ENCODE measurements around the gene GTF2B.
"Not testable (repeated sequence)": the region's sequence is repeated elsewhere in the genome, so short reads cannot be mapped to it uniquely, and the experiment has no call there.

Gene GTF2B

GRCh38 chr1:88922214-88922613 is 30.8 kb upstream of the GTF2B start:
- no peak for TF ChIP-seq CTCF (IDR thresholded peaks at IDR 0.05; ENCODE audit: borderline replicate concordance, control extremely low read depth, extremely low read depth, insufficient read depth, missing control alignments)
- in situ Hi-C loops (cut with MboI; ENCODE audit: low sequenced_read_pairs, unreplicated experiment), result no loop called here
- DNase-seq (ENCODE audit: low spot score), result no peak

GRCh38 chr1:88920845-88921244 is 29.5 kb upstream of the GTF2B start:
- in situ Hi-C loops (cut with MboI; ENCODE audit: low sequenced_read_pairs, unreplicated experiment), result no loop called here
- DNase-seq (ENCODE audit: low spot score), result no peak
- TF ChIP-seq CTCF (IDR thresholded peaks at IDR 0.05; ENCODE audit: borderline replicate concordance, control extremely low read depth, extremely low read depth, insufficient read depth, missing control alignments), result no peak

GRCh38 chr1:88917321-88918025 is 26.1 kb upstream of the GTF2B start:
- in situ Hi-C loops (cut with MboI; ENCODE audit: low sequenced_read_pairs, unreplicated experiment), result no loop called here
- no peak for TF ChIP-seq CTCF (IDR thresholded peaks at IDR 0.05; ENCODE audit: borderline replicate concordance, control extremely low read depth, extremely low read depth, insufficient read depth, missing control alignments)

GRCh38 chr1:88916883-88917282 is 25.5 kb upstream of the GTF2B start:
- in situ Hi-C loops (cut with MboI; ENCODE audit: low sequenced_read_pairs, unreplicated experiment), result no loop called here
- TF ChIP-seq CTCF (IDR thresholded peaks at IDR 0.05; ENCODE audit: borderline replicate concordance, control extremely low read depth, extremely low read depth, insufficient read depth, missing control alignments), result no peak
- no peak for DNase-seq (ENCODE audit: low spot score)

More at GRCh38 chr1:88917321-88918025, 26.1 kb upstream of the GTF2B start:
- DNase-seq (ENCODE audit: low spot score), result no peak

GRCh38 chr1:88911800-88912199 is 20.4 kb upstream of the GTF2B start:
- not testable (repeated sequence) for DNase-seq (ENCODE audit: low spot score)

GRCh38 chr1:88911161-88911560 is 19.8 kb upstream of the GTF2B start:
- in situ Hi-C loops (cut with MboI; ENCODE audit: low sequenced_read_pairs, unreplicated experiment), result no loop called here
- no peak for DNase-seq (ENCODE audit: low spot score)
- no peak for TF ChIP-seq CTCF (IDR thresholded peaks at IDR 0.05; ENCODE audit: borderline replicate concordance, control extremely low read depth, extremely low read depth, insufficient read depth, missing control alignments)

More at GRCh38 chr1:88911800-88912199, 20.4 kb upstream of the GTF2B start:
- in situ Hi-C loops (cut with MboI; ENCODE audit: low sequenced_read_pairs, unreplicated experiment), result not testable (repeated sequence)

GRCh38 chr1:88910401-88910800 is 19.0 kb upstream of the GTF2B start:
- no peak for DNase-seq (ENCODE audit: low spot score)
- TF ChIP-seq CTCF (IDR thresholded peaks at IDR 0.05; ENCODE audit: borderline replicate concordance, control extremely low read depth, extremely low read depth, insufficient read depth, missing control alignments), result no peak
- in situ Hi-C loops (cut with MboI; ENCODE audit: low sequenced_read_pairs, unreplicated experiment), result no loop called here
